ENCODE results near the gene UPF3B.
"Not testable (repeated sequence)": the region's sequence is repeated elsewhere in the genome, so short reads cannot be mapped to it uniquely, and the experiment has no call there.

Gene UPF3B

DNA sequence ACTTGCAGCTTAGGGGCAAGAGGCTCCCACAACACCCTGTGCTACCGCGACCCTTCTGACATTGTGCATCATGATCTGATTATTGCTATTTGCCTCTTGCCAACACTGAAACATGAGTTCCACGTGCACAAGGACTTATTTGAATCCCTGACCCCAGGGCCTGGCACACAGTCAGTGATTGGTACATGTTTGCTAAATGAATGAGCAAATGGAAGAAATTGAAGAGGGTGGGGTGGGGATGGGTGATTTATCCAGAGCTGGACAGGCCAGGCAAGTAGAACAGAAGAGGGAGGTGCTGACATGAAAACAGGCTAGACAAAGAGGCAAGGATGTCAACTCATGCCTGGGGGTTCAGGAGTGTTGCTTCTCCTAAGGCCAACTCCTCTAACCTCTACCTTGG is 36.5 kb downstream of the UPF3B start:
- DNase-seq (ENCODE audit: insufficient read length, low spot score) (no peak), FAIRE-seq (no peak)
- TF ChIP-seq, protein P1, sequence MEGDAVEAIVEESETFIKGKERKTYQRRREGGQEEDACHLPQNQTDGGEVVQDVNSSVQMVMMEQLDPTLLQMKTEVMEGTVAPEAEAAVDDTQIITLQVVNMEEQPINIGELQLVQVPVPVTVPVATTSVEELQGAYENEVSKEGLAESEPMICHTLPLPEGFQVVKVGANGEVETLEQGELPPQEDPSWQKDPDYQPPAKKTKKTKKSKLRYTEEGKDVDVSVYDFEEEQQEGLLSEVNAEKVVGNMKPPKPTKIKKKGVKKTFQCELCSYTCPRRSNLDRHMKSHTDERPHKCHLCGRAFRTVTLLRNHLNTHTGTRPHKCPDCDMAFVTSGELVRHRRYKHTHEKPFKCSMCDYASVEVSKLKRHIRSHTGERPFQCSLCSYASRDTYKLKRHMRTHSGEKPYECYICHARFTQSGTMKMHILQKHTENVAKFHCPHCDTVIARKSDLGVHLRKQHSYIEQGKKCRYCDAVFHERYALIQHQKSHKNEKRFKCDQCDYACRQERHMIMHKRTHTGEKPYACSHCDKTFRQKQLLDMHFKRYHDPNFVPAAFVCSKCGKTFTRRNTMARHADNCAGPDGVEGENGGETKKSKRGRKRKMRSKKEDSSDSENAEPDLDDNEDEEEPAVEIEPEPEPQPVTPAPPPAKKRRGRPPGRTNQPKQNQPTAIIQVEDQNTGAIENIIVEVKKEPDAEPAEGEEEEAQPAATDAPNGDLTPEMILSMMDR (IDR thresholded peaks at IDR 0.05; ENCODE audit: insufficient read depth, missing control alignments), result no peak

GRCh38 chrX:119809185-119809666 is 43.5 kb downstream of the UPF3B start:
- TF ChIP-seq, protein P1 (IDR thresholded peaks at IDR 0.05; ENCODE audit: insufficient read depth, missing control alignments), result no peak
- FAIRE-seq (no peak), DNase-seq (ENCODE audit: insufficient read length, low spot score) (no peak)

GRCh38 chrX:119808461-119808860 is 44.3 kb downstream of the UPF3B start:
- DNase-seq (ENCODE audit: insufficient read length, low spot score); FAIRE-seq: not testable (repeated sequence)

- DNase-seq (ENCODE audit: insufficient read length, low spot score), result no peak
- FAIRE-seq, result no peak
- TF ChIP-seq, protein P1 (IDR thresholded peaks at IDR 0.05; ENCODE audit: insufficient read depth, missing control alignments), result no peak
Observed at GRCh38 chrX:119802546-119802945, 50.2 kb downstream of the UPF3B start.

- no peak for FAIRE-seq
- TF ChIP-seq, protein P1 (IDR thresholded peaks at IDR 0.05; ENCODE audit: insufficient read depth, missing control alignments), result no peak
- no peak for DNase-seq (ENCODE audit: insufficient read length, low spot score)
Observed at GRCh38 chrX:119801253-119802221, 51.2 kb downstream of the UPF3B start.

DNA sequence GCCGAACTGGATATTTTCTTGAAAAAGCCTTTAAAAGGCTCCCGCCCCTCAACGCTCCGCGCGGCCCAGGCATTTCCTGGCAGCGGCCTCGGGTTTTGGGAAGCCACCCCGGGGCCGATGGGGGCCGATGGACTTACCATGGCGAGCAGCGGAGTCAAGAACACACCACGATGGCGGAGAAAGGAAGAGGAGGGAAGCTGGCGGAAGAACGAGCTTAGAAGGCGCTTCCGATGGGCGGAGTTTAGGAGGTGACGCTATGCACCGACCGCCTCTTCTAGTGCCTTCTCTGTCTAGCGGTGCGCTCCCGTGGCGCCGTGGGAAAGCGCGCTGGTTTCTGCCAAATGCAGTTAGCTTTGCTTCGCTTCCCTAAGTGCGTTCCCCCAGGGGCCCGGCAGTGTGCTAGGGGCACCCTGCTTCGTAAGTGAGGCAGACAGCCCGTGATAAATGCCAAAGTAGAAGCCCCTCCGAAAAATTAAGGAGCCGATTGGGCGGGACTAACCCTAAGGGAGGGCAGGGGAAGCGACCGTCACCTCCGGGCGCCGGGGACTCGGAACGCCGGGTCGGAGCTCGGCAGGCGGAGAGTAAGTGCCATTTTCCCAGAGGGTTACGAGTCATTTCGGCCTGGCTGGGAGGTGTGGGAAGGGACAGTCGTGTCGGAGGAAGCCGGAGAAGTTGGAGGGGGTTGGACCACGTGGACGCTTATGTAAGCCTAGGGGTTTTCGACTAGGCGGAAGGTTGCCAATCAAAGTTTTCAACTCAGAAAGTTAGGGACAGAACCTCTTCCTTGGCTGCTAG is 61.1 kb downstream of the UPF3B start, which contains the start of gene RPL39:
Gene RPL39, minus strand, starts transcription at position 194 of the 795 bp plus-strand sequence. Its CDS starts 54 bp downstream, at position 140.
- FAIRE-seq (no peak), DNase-seq (ENCODE audit: insufficient read length, low spot score) (peak; percentile 25)
- TF ChIP-seq, protein P1 (IDR thresholded peaks at IDR 0.05; ENCODE audit: insufficient read depth, missing control alignments), result no peak

DNA sequence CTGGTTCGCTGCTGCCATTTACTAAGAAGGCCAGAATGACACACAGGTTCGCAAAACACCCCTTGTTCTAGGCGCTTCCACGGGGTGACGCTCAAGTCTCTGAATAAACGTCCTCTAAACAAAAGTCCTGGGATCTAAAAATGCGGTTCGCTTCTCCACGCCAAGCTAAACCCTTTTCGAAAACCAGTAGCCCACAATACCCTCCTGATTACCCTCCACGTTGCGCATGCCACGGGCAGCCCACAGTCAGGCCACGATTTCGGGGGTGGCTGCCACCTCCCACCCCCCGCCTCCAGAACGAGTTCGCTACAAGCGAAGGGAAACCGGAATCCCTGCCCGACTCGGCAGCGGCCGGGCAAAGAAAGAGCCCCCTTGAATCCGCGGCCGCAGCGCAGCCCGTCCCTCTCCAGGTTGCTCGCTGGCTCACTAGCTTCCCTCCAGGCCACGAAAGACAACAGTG is 61.8 kb downstream of the UPF3B start:
- TF ChIP-seq, protein P1 (IDR thresholded peaks at IDR 0.05; ENCODE audit: insufficient read depth, missing control alignments), result no peak
- no peak for FAIRE-seq
- no peak for DNase-seq (ENCODE audit: insufficient read length, low spot score)
